ENCODE data around the gene LRRC4.

DNA sequence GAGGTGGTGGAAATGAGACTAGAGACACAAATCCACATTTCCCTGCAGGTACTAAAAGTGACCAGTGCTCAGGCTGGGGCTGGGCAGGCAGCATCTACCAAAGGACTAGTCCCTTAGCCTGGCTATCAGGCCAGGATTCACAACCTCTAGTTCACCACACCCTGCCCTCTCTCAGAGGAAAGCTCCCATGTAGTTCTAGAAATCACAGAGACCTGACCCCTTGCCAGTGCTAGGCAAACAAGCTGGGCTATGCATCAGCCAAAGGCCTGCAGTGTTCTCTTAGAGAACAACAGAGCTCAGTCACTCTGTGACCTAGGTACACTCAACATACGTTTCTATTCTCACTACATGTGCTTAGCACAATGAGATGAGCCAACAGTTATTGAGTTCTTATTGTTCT lies 26.7 kb upstream of the LRRC4 start:
- TF ChIP-seq CTCF (IDR thresholded peaks at IDR 0.05), result no peak
- TF ChIP-seq POLR2A (IDR thresholded peaks at IDR 0.05), result no peak

Measured in sigmoid colon (tissue), 3 donors.